ENCODE data around the gene SAMD11. TPM values are rescaled to one million over a fixed set of nuclear protein-coding genes. Genes with fewer than 3 reads are reported as not detected.

SAMD11 gene
- total and polyA plus RNA-seq, 2 of the 8 experiments (the other 6 are each of a cell fraction or from before 2014, with no cell fraction given): 0.18 to 0.30 TPM

DNA sequence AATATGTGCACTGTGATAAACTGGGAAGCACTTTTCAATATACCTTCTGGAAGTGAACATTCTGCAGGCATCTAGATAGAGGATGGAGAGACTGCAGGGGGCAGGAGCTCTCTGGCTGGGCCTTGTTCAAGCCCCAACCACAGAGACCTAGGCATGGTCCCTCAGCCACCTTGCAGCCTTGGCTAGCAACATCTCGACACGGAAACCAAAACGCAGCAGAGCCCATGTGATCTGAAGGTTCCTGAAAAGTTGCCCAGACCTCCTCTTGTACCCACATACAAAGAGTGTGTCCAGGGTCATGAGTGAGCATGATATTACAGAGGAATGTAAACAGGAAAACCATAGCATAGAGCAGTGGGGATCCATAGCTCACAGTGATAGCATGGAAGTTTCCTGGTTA is 33.1 kb upstream of the SAMD11 start:
- CTCF ChIA-PET (ENCODE audit: partially characterized antibody): interaction anchor here (0.7 to 1.0 kb wide), 2 partner anchors 13 to 28 kb away, joined by 3 read pairs; no protein-coding TSS in a partner anchor

More for the DNA sequence above, 33.1 kb upstream of the SAMD11 start:
- Histone ChIP-seq H3K14ac (ENCODE audit: insufficient read length) (no peak overlapping the region), H4K5ac (ENCODE audit: insufficient read length, low read depth, low read length) (no peak overlapping the region), H2AK5ac (ENCODE audit: low read depth, low read length) (no peak overlapping the region), H2AFZ (ENCODE audit: low read length) (no peak overlapping the region), H3K4me2 (ENCODE audit: insufficient read depth in 1 of 2, low read depth in 2 of 2, low read length in 2 of 2) (no peak overlapping the region), H3K56ac (replicated peaks; ENCODE audit: insufficient read length, low read depth, low read length) (no peak overlapping the region), H3K9me3 (ENCODE audit: insufficient read depth in 2 of 2, low read depth in 1 of 2, low read length in 1 of 2) (no peaks in the 10 kb centered on the region; a peak in 1 of 4 replicates), H3K23ac (ENCODE audit: insufficient read length) (no peak overlapping the region), H2BK5ac (ENCODE audit: low read depth, low read length) (no peak overlapping the region), H3K79me2 (ENCODE audit: control insufficient read depth in 1 of 2, insufficient read depth in 2 of 2, low read length in 2 of 2) (no peaks in the 10 kb centered on the region), H3K36me3 (ENCODE audit: control insufficient read depth in 2 of 4, insufficient read depth in 4 of 4, low read length in 3 of 4) (no peaks in the 10 kb centered on the region), H3K9ac (replicated peaks in 1 of 4; ENCODE audit: extremely low read depth in 1 of 4, low read depth in 3 of 4, low read length in 3 of 4) (no peak overlapping the region), H2BK120ac (replicated peaks; ENCODE audit: low read depth, low read length) (no peak overlapping the region), H4K20me1 (replicated peaks in 1 of 2; ENCODE audit: control insufficient read depth in 1 of 2, insufficient read depth in 2 of 2, low read length in 2 of 2) (no peaks in the 10 kb centered on the region), H3K27ac (ENCODE audit: low read depth, low read length) (no peak overlapping the region), H2BK20ac (ENCODE audit: low read length) (no peak overlapping the region), H3K23me2 (ENCODE audit: low read depth, low read length) (no peaks in the 10 kb centered on the region), H2BK15ac (ENCODE audit: low read length) (no peak overlapping the region), H4K91ac (replicated peaks; ENCODE audit: insufficient read length, low read length) (no peak overlapping the region), H3K27me3 (replicated peaks in 1 of 4; ENCODE audit: control insufficient read depth in 3 of 4, extremely low read depth in 1 of 4, insufficient read depth in 3 of 4, low read length in 3 of 4) (peaks cover 0 to 5% (median 1%) of the 10 kb centered on the region in 4 experiments; a peak in 1 of 7 replicates), H3K4me1 (replicated peaks in 1 of 4; ENCODE audit: control insufficient read depth in 3 of 4, insufficient read depth in 4 of 4, low read length in 3 of 4) (no peaks in the 10 kb centered on the region), H4K8ac (ENCODE audit: extremely low read depth, insufficient read depth, low read length) (no peak overlapping the region), H2BK12ac (ENCODE audit: low read depth, low read length) (no peak overlapping the region), H3K18ac (ENCODE audit: extremely low read depth, low read length) (no peak overlapping the region), H3K4me3 (ENCODE audit: extremely low read depth in 1 of 4, insufficient read depth in 2 of 4, low read depth in 3 of 4, low read length in 4 of 4) (no peak overlapping the region), H3K79me1 (ENCODE audit: low read depth, low read length) (no peaks in the 10 kb centered on the region), H3K4ac (replicated peaks; ENCODE audit: insufficient read length, low read depth, low read length) (no peak overlapping the region)
- POLR2A ChIA-PET (ENCODE audit: partially characterized antibody): no interaction called here
- DNase-seq (ENCODE audit: low read depth in 1 of 2, low spot score in 2 of 2) (no peak), FAIRE-seq (no peak)
- TF ChIP-seq FOSL1 (IDR thresholded peaks at IDR 0.05; ENCODE audit: insufficient read depth, low read depth, low read length): no peak
- TF ChIP-seq USF2 (IDR thresholded peaks at IDR 0.05; ENCODE audit: low read length): no peak
- TF ChIP-seq HDAC6 (IDR thresholded peaks at IDR 0.05; ENCODE audit: low read depth, low read length): no peak
- WGBS, 2 experiments (ENCODE audit: extremely low coverage in 1 of 2, insufficient coverage in 1 of 2, insufficient read length in 1 of 2, insufficient replicate concordance in 2 of 2, low coverage in 1 of 2, low lambda C conversion rate in 2 of 2, missing lambda C conversion rate in 1 of 2): 82% methylated on average over 3 of the region's 3 CpGs; no CpG with 5 or more reads in 1 of the 2 experiments
